Rectal smooth muscle tissue (tissue), 1 donor: ENCODE data around the gene SCIMP.
"Not testable (repeated sequence)": the region's sequence is repeated elsewhere in the genome, so short reads cannot be mapped to it uniquely, and the experiment has no call there.

ENCODE experiments used
- H3K27ac ChIP-seq: one replicate; pipeline ENCODE4 v1.7.0; 2013; ENCODE audit warnings: low read depth, low read length, inconsistent platforms
- H3K27me3 ChIP-seq: one replicate; pipeline ENCODE4 v1.7.0; 2013; ENCODE audit warnings: low read length; ENCODE audit not compliant: control insufficient read depth, insufficient read depth
- H3K36me3 ChIP-seq: one replicate; pipeline ENCODE4 v1.7.0; 2013; ENCODE audit warnings: low read length; ENCODE audit not compliant: control insufficient read depth, insufficient read depth
- H3K4me1 ChIP-seq: one replicate; pipeline ENCODE4 v1.7.0; 2013; ENCODE audit warnings: low read length; ENCODE audit not compliant: control insufficient read depth, insufficient read depth
- H3K4me3 ChIP-seq: one replicate; pipeline ENCODE4 v1.7.0; 2013; ENCODE audit warnings: low read length
- H3K9ac ChIP-seq: one replicate; pipeline ENCODE4 v1.7.0; 2013; ENCODE audit warnings: low read length

SCIMP gene

DNA sequence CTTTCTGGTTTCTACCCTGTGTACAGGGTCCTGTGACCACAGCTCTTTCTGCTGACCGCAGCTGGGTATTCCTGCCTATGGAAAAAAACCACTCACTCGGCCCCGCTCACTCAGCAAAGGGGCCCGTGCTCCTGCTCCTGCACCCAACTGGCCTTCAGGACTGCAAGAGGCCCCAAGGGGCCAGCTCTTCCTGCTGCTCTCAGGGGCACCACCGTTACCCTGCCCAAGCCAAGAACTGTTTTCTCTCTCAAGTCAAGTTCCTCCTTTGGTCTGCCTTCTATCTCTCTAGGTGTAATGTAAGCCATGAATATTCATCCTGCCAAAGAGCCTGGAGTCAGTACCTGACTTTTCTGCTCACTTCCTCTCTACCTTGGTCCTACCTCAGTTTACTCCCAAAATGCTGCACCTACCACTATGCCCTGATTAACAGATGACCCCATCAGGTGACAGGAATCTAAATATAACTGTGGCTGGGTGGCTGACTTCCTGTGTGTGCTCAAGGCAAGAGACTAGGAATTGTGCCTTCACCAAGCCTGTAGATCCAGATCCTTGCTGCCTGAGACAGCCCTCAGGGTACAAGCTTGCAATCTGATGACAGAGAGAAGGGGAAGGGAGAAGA lies 20.4 kb upstream of the SCIMP start:
- Histone ChIP-seq H3K36me3 (no peaks in the 10 kb centered on the region), H3K9ac (no peak overlapping the region), H3K27ac (no peak overlapping the region), H3K4me1 (no peaks in the 10 kb centered on the region), H3K4me3 (no peak overlapping the region), H3K27me3 (no peaks in the 10 kb centered on the region)

- Histone ChIP-seq H3K4me3 (no peak overlapping the region), H3K27ac (no peak overlapping the region), H3K9ac (no peak overlapping the region), H3K4me1 (no peaks in the 10 kb centered on the region), H3K36me3 (no peaks in the 10 kb centered on the region), H3K27me3 (no peaks in the 10 kb centered on the region)
These were observed 19.8 kb upstream of the SCIMP start for GRCh38 chr17:5254414-5254813.

DNA sequence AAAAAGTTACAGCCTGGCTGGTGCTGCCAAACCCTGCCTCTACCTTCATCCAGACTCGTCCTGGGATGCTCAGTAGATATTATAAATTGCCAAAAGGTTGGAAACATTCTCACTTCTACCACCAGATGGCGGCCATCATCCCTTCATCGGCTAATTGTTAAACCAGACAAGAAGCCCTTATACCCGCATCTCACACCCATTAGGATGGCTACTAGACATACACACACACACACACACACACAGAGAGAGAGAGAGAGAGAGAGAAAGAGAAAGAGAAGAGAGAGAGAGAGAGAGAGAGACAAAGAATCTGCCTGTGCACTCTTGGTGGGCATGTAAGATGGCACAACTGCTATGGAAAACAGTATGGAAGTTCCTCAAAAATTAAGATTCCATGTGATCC lies 15.0 kb upstream of the SCIMP start:
- Histone ChIP-seq H3K4me1 (no peaks in the 10 kb centered on the region), H3K27me3 (no peaks in the 10 kb centered on the region), H3K4me3 (no peak overlapping the region), H3K27ac (no peak overlapping the region), H3K36me3 (no peaks in the 10 kb centered on the region), H3K9ac (no peak overlapping the region)

DNA sequence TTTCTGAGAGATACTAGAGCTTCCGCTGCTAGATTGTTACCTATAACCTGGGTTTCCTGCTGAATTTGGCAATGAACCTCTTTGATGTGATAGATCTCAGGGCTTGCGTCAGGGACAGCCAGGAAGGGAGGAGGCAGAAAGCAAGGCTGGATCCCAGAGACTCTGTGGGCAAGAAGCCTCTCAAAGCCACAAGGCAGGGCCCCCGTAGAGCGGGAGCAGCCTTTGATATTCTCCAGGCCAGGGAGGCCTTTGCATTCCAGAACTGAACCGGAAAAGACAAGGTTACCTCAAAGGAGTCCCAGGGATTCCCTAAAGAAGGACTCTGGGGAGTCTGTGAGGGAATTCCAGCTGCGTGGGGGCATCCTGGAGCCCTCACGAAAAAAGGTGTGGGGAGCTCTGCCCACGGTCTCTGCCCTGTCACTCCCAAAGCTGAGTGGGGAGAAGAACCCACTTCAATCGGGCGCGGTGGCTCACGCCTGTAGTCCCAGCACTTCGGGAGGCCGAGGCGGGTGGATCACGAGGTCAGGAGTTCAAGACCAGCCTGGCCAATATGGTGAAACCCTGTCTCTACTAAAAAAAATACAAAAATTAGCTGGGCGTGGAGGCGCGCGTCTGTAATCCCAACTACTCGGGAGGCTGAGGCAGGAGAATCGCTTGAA lies 14.3 kb upstream of the SCIMP start:
- Histone ChIP-seq H3K4me3 (no peak overlapping the region), H3K36me3 (no peaks in the 10 kb centered on the region), H3K27ac (no peak overlapping the region), H3K27me3 (no peaks in the 10 kb centered on the region), H3K4me1 (no peaks in the 10 kb centered on the region), H3K9ac (peak overlapping the region; percentile 30)

DNA sequence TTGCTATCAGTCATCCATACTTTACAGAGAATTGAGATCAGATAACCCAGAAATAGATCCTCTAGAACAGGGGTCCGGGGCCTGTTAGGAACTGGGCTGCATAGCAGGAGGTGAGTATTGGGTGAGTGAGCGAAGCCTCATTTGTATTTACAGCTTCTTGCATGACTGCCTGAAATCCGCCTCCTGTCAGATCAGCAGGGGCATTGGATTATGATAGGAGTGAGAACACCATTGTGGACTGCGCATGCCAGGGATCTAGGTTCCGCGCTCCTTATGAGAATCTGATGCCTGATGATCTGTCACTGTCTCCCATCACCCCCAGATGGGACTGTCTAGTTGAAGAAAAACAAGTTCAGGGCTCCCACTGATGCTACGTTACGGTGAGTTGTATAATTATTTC lies 13.0 kb upstream of the SCIMP start:
- H3K27ac ChIP-seq: no peak overlapping the region
- no peaks in the 10 kb centered on the region for H3K4me1 ChIP-seq
- H3K9ac ChIP-seq: no peak overlapping the region
- no peak overlapping the region for H3K4me3 ChIP-seq
- H3K27me3 ChIP-seq: no peaks in the 10 kb centered on the region
- no peaks in the 10 kb centered on the region for H3K36me3 ChIP-seq

GRCh38 chr17:5241861-5242671 lies 7.4 kb upstream of the SCIMP start:
- Histone ChIP-seq H3K27me3 (no peaks in the 10 kb centered on the region), H3K4me1 (no peaks in the 10 kb centered on the region), H3K27ac (no peak overlapping the region), H3K9ac (no peak overlapping the region), H3K4me3 (no peak overlapping the region), H3K36me3 (no peaks in the 10 kb centered on the region)

GRCh38 chr17:5239769-5240168 lies 5.1 kb upstream of the SCIMP start:
- H3K27ac ChIP-seq, H3K4me1 ChIP-seq, H3K36me3 ChIP-seq, H3K27me3 ChIP-seq, H3K9ac ChIP-seq, H3K4me3 ChIP-seq: not testable (repeated sequence)

DNA sequence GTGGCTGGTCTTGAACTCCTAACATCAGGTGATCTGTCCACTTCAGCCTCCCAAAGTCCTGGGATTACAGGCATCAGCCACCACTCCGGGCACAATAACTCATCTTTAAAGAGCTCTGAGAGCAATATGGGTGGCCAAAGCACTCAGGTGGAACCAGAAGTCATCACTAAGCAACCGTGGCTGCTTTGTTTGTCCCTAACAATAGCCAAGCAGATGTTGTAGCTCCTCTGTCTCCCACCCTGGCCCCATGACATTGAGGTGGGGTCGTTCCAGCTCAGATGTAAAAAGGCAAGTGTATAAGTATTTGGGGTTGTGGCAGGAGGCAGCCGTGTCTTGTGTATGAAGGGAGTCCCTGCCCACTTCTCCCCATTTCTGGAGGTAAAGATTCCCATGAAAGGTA lies 3.7 kb upstream of the SCIMP start:
- H3K9ac ChIP-seq: no peak overlapping the region
- H3K4me3 ChIP-seq: no peak overlapping the region
- no peaks in the 10 kb centered on the region for H3K4me1 ChIP-seq
- H3K36me3 ChIP-seq: no peaks in the 10 kb centered on the region
- no peak overlapping the region for H3K27ac ChIP-seq
- H3K27me3 ChIP-seq: no peaks in the 10 kb centered on the region

DNA sequence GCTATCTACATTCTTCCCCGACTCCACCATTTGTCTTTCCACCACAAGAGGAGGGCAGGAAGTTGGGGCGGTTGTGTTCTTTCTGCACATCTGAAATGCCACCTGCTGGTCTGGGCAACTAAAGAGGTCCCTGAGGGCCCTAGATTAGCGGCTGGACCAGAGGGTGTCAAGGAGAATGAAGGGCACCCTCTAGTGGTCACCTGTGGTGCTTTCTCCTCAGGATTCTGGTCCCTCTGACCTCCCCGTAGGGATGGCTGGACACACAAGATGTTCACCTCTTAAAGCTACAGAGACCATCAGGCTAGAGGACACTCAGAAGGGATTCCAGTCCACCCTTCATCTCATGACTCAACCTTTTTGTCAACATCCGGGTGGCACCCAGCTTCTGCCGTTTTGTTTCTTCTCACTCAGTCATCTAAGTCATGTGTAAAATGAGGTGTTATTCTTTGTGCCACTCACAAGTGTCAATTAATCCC lies 2.9 kb upstream of the SCIMP start:
- Histone ChIP-seq H3K9ac (no peak overlapping the region), H3K27ac (no peak overlapping the region), H3K27me3 (no peaks in the 10 kb centered on the region), H3K4me1 (no peaks in the 10 kb centered on the region), H3K36me3 (no peaks in the 10 kb centered on the region), H3K4me3 (no peak overlapping the region)

GRCh38 chr17:5236938-5237540 lies 2.4 kb upstream of the SCIMP start:
- Histone ChIP-seq H3K9ac (no peak overlapping the region), H3K27me3 (no peaks in the 10 kb centered on the region), H3K27ac (no peak overlapping the region), H3K4me3 (no peak overlapping the region), H3K4me1 (no peaks in the 10 kb centered on the region), H3K36me3 (no peaks in the 10 kb centered on the region)

DNA sequence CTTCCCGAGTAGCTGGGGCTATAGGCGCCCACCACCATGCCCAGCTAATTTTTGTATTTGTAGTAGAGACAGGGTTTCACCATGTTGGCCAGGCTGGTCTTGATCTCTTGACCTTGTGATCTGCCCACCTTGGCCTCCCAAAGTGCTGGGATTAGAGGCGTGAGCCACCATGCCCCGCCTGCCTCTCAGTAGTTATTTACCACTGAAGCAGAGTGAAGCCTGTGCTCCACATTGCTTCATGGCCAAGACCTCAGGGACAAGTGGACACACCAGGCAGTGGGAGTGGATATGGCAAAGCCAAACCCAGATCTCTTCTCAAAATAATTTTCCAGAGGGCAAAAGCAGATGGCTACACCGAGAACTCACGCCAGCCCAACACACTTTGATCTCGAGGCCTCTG lies 1.2 kb downstream of the SCIMP start:
- H3K27ac ChIP-seq, H3K9ac ChIP-seq, H3K36me3 ChIP-seq, H3K4me1 ChIP-seq, H3K27me3 ChIP-seq, H3K4me3 ChIP-seq: not testable (repeated sequence)
